ENCODE measurements around the gene XDH. TPM values are rescaled to one million over a fixed set of nuclear protein-coding genes. Genes with fewer than 3 reads are reported as not detected.

XDH gene
- polyA plus RNA-seq, 1 donor (not counting 4 experiments of a cell fraction or from before 2014, with no cell fraction given) = 40.6 TPM

DNA sequence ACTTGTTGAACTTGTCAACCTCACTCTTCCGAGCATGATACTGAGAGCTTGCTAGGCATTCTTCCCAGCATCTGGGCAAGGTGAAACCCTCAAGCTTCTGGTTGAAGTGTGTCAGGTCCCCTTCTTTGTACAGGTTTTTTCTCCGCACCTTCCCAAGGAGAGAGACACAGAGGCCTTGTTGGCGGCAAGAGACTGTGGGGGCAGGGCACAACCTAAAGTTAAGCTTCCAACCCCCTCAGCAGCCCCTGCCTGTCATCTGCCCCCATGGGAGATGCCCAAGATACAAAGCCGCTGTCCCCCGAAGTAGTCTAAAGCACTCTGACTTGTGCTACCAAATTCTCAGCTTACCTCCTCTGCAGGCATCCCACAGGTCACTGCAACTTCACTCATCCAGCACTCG is 64.9 kb downstream of the XDH start:
- no peak overlapping the region for H3K9ac ChIP-seq (ENCODE audit: control insufficient read depth, extremely low read depth, insufficient read depth, low read length)
- H3K27ac ChIP-seq (ENCODE audit: control insufficient read depth, insufficient read depth, low read length) = no peak overlapping the region
- TF ChIP-seq, protein P1, sequence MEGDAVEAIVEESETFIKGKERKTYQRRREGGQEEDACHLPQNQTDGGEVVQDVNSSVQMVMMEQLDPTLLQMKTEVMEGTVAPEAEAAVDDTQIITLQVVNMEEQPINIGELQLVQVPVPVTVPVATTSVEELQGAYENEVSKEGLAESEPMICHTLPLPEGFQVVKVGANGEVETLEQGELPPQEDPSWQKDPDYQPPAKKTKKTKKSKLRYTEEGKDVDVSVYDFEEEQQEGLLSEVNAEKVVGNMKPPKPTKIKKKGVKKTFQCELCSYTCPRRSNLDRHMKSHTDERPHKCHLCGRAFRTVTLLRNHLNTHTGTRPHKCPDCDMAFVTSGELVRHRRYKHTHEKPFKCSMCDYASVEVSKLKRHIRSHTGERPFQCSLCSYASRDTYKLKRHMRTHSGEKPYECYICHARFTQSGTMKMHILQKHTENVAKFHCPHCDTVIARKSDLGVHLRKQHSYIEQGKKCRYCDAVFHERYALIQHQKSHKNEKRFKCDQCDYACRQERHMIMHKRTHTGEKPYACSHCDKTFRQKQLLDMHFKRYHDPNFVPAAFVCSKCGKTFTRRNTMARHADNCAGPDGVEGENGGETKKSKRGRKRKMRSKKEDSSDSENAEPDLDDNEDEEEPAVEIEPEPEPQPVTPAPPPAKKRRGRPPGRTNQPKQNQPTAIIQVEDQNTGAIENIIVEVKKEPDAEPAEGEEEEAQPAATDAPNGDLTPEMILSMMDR (optimal IDR thresholded peaks at IDR 0.05 in 1 of 3, IDR thresholded peaks at IDR 0.05 in 1 of 3, conservative IDR thresholded peaks at IDR 0.05 in 1 of 3; ENCODE audit: extremely low read depth in 1 of 3, insufficient read depth in 2 of 3, low read length in 3 of 3) = no peak
- no peak for TF ChIP-seq EZH2 (IDR thresholded peaks at IDR 0.05; ENCODE audit: low read length)
- peaks cover 43 to 45% of the 10 kb centered on the region in 2 experiments for H3K36me3 ChIP-seq (ENCODE audit: control insufficient read depth in 2 of 2, extremely low read depth in 1 of 2, insufficient read depth in 2 of 2, low read length in 2 of 2)
- no peaks in the 10 kb centered on the region for H3K4me1 ChIP-seq (ENCODE audit: control insufficient read depth, extremely low read depth, insufficient read depth, low read length)
- dilution Hi-C loops (cut with MboI; ENCODE audit: extremely low pct_ligation_motif_present, low sequenced_read_pairs) = no loop called here
- H3K9me3 ChIP-seq (ENCODE audit: control insufficient read depth, low read depth, low read length) = no peaks in the 10 kb centered on the region
- H3K27me3 ChIP-seq (ENCODE audit: control insufficient read depth, extremely low read depth, insufficient read depth, low read length) = no peaks in the 10 kb centered on the region
- H3K4me3 ChIP-seq (ENCODE audit: control insufficient read depth in 2 of 3, extremely low read depth in 1 of 3, insufficient read depth in 2 of 3, low read depth in 1 of 3, low read length in 3 of 3) = no peak overlapping the region
- no peak overlapping the region for H2AFZ ChIP-seq (ENCODE audit: control insufficient read depth, low read length)
- no peak overlapping the region for H3K4me2 ChIP-seq (ENCODE audit: control insufficient read depth, extremely low read depth, insufficient read depth, low read depth, low read length)
- FAIRE-seq (no peak), DNase-seq (ENCODE audit: low read depth, low spot score) (no peak)
- no peaks in the 10 kb centered on the region for H3K9me1 ChIP-seq (ENCODE audit: control insufficient read depth, extremely low read depth, insufficient read depth, low read length)
- H3K79me2 ChIP-seq (ENCODE audit: control insufficient read depth, insufficient read depth, low read length) = no peaks in the 10 kb centered on the region
- no peaks in the 10 kb centered on the region for H4K20me1 ChIP-seq (ENCODE audit: control insufficient read depth, extremely low read depth, insufficient read depth, low read length)

DNA sequence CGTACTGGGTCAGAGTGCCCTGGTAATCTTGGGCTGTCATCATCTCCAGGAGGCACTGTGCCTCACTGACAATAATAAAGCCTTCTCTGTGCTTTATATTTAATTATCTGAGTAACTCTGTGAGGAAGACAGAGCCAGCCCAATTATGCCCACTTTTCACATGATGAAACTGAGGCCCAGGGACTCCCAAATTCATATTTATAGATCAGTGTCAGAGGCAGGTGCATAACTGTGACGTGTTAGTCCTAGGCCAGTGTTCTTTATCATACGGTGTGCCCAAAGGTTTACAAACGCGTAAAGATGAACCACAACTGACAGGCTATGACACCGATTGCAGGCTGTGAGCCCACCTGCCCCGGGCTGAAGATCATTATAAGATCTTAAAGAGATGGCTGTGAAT is 65.4 kb downstream of the XDH start:
- DNase-seq (ENCODE audit: low read depth, low spot score) = no peak
- Histone ChIP-seq H3K9me3 (ENCODE audit: control insufficient read depth, low read depth, low read length) (no peaks in the 10 kb centered on the region), H3K27me3 (ENCODE audit: control insufficient read depth, extremely low read depth, insufficient read depth, low read length) (no peaks in the 10 kb centered on the region), H3K79me2 (ENCODE audit: control insufficient read depth, insufficient read depth, low read length) (no peaks in the 10 kb centered on the region), H2AFZ (ENCODE audit: control insufficient read depth, low read length) (no peak overlapping the region), H3K4me3 (ENCODE audit: control insufficient read depth in 2 of 3, extremely low read depth in 1 of 3, insufficient read depth in 2 of 3, low read depth in 1 of 3, low read length in 3 of 3) (no peak overlapping the region), H3K4me1 (ENCODE audit: control insufficient read depth, extremely low read depth, insufficient read depth, low read length) (no peaks in the 10 kb centered on the region), H3K36me3 (ENCODE audit: control insufficient read depth in 2 of 2, extremely low read depth in 1 of 2, insufficient read depth in 2 of 2, low read length in 2 of 2) (peaks cover 45 to 50% of the 10 kb centered on the region in 2 experiments), H3K27ac (ENCODE audit: control insufficient read depth, insufficient read depth, low read length) (no peak overlapping the region), H3K4me2 (ENCODE audit: control insufficient read depth, extremely low read depth, insufficient read depth, low read depth, low read length) (no peak overlapping the region), H4K20me1 (ENCODE audit: control insufficient read depth, extremely low read depth, insufficient read depth, low read length) (no peaks in the 10 kb centered on the region), H3K9ac (ENCODE audit: control insufficient read depth, extremely low read depth, insufficient read depth, low read length) (no peak overlapping the region), H3K9me1 (ENCODE audit: control insufficient read depth, extremely low read depth, insufficient read depth, low read length) (no peaks in the 10 kb centered on the region)
- dilution Hi-C loops (cut with MboI; ENCODE audit: extremely low pct_ligation_motif_present, low sequenced_read_pairs) = no loop called here
- TF ChIP-seq EZH2 (IDR thresholded peaks at IDR 0.05; ENCODE audit: low read length) = no peak
- no peak for FAIRE-seq

DNA sequence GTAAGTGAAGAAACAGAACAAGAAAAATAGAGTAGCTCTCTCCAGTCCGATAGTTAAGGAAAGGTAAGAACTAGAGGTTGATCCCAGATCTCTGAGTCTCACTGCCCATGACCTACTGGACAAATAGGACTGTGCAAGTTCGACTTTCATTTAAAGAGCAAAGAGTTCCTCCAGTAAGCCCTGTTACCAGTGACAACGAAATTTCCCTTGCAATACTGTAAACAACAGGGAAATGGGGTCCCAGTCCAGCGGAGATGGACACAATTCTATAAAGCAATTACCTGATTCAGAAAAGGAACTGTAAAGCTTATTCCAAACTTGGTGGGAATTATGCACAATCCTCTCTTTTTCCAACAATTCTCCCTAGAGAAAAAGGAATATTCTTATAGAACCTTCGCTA is 65.9 kb downstream of the XDH start:
- no peaks in the 10 kb centered on the region for H3K79me2 ChIP-seq (ENCODE audit: control insufficient read depth, insufficient read depth, low read length)
- no peak overlapping the region for H3K4me3 ChIP-seq (ENCODE audit: control insufficient read depth in 2 of 3, extremely low read depth in 1 of 3, insufficient read depth in 2 of 3, low read depth in 1 of 3, low read length in 3 of 3)
- no peak overlapping the region for H2AFZ ChIP-seq (ENCODE audit: control insufficient read depth, low read length)
- FAIRE-seq (no peak), DNase-seq (ENCODE audit: low read depth, low spot score) (no peak)
- H3K9ac ChIP-seq (ENCODE audit: control insufficient read depth, extremely low read depth, insufficient read depth, low read length) = no peak overlapping the region
- no peaks in the 10 kb centered on the region for H4K20me1 ChIP-seq (ENCODE audit: control insufficient read depth, extremely low read depth, insufficient read depth, low read length)
- no peaks in the 10 kb centered on the region for H3K27me3 ChIP-seq (ENCODE audit: control insufficient read depth, extremely low read depth, insufficient read depth, low read length)
- dilution Hi-C loops (cut with MboI; ENCODE audit: extremely low pct_ligation_motif_present, low sequenced_read_pairs) = no loop called here
- no peaks in the 10 kb centered on the region for H3K9me1 ChIP-seq (ENCODE audit: control insufficient read depth, extremely low read depth, insufficient read depth, low read length)
- H3K27ac ChIP-seq (ENCODE audit: control insufficient read depth, insufficient read depth, low read length) = no peak overlapping the region
- H3K9me3 ChIP-seq (ENCODE audit: control insufficient read depth, low read depth, low read length) = no peaks in the 10 kb centered on the region
- H3K36me3 ChIP-seq (ENCODE audit: control insufficient read depth in 2 of 2, extremely low read depth in 1 of 2, insufficient read depth in 2 of 2, low read length in 2 of 2) = peaks cover 43 to 51% of the 10 kb centered on the region in 2 experiments
- TF ChIP-seq EZH2 (IDR thresholded peaks at IDR 0.05; ENCODE audit: low read length) = no peak
- TF ChIP-seq, protein P1 (optimal IDR thresholded peaks at IDR 0.05 in 1 of 3, IDR thresholded peaks at IDR 0.05 in 1 of 3, conservative IDR thresholded peaks at IDR 0.05 in 1 of 3; ENCODE audit: extremely low read depth in 1 of 3, insufficient read depth in 2 of 3, low read length in 3 of 3) = no peak
- H3K4me1 ChIP-seq (ENCODE audit: control insufficient read depth, extremely low read depth, insufficient read depth, low read length) = no peaks in the 10 kb centered on the region
- no peak overlapping the region for H3K4me2 ChIP-seq (ENCODE audit: control insufficient read depth, extremely low read depth, insufficient read depth, low read depth, low read length)
